Spinal cord (tissue), 10 donors: ENCODE measurements around the gene TMTC4. TPM values are rescaled to one million over a fixed set of nuclear protein-coding genes. Genes with fewer than 3 reads are reported as not detected.
"Not testable (repeated sequence)": the region's sequence is repeated elsewhere in the genome, so short reads cannot be mapped to it uniquely, and the experiment has no call there.

Experiments used
- DNase-seq, 6 donors: peaks; one replicate each; pipeline versions ENCODE4 v3.0.0 to v3.0.0-alpha.2; 2013 to 2015; ENCODE audit warnings: low spot score in 6 of 6, low read depth in 4 of 6
- H3K27ac ChIP-seq: one replicate; pipeline ENCODE4 v1.5.1; 2013; ENCODE audit warnings: low read depth, low read length, control low read depth
- H3K27me3 ChIP-seq: one replicate; pipeline ENCODE4 v1.6.1; 2013; ENCODE audit warnings: low read length; ENCODE audit not compliant: control insufficient read depth, insufficient read depth
- H3K36me3 ChIP-seq: one replicate; pipeline ENCODE4 v1.6.1; 2013; ENCODE audit warnings: low read length; ENCODE audit not compliant: control insufficient read depth, insufficient read depth
- H3K4me1 ChIP-seq: one replicate; pipeline ENCODE4 v1.6.1; 2013; ENCODE audit warnings: low read length; ENCODE audit not compliant: control insufficient read depth, insufficient read depth
- H3K4me3 ChIP-seq: one replicate; pipeline ENCODE4 v1.5.1; 2013; ENCODE audit warnings: low read depth, low read length, control low read depth
- H3K9me3 ChIP-seq: one replicate; pipeline ENCODE4 v1.6.1; 2013; ENCODE audit warnings: low read length; ENCODE audit not compliant: control insufficient read depth, insufficient read depth
- whole genome bisulfite sequencing: methylation state at CpG from one replicate; pipeline ENCODE4 v1.1.5; 2013; ENCODE audit warnings: missing lambda C conversion rate; ENCODE audit not compliant: insufficient coverage; 5-methylcytosine and 5-hydroxymethylcytosine counted together
- long read RNA-seq, 4 donors: transcript quantifications; one replicate each; lab custom pipeline, GENCODE V29; 2026
- polyA plus RNA-seq, 2 donors: library from polyadenylated mRNA; unstranded; fragments of 120-200 nt; gene quantifications; one replicate each; pipeline ENCODE4 v1.2.1, GENCODE V29; 2013; ENCODE audit not compliant: insufficient read length in 2 of 2
- total RNA-seq, 2 donors: library from RNA; depleted of rRNA in 1 of 2; stranded (reverse); fragments of 120-200 nt in 1 of 2; fragments of >200 nt in 1 of 2; gene quantifications; one replicate each; pipeline versions ENCODE4 v1.2.3 to v1.2.4, GENCODE V29; 2013 to 2014
- donor health status: healthy.

Gene TMTC4, protein sequence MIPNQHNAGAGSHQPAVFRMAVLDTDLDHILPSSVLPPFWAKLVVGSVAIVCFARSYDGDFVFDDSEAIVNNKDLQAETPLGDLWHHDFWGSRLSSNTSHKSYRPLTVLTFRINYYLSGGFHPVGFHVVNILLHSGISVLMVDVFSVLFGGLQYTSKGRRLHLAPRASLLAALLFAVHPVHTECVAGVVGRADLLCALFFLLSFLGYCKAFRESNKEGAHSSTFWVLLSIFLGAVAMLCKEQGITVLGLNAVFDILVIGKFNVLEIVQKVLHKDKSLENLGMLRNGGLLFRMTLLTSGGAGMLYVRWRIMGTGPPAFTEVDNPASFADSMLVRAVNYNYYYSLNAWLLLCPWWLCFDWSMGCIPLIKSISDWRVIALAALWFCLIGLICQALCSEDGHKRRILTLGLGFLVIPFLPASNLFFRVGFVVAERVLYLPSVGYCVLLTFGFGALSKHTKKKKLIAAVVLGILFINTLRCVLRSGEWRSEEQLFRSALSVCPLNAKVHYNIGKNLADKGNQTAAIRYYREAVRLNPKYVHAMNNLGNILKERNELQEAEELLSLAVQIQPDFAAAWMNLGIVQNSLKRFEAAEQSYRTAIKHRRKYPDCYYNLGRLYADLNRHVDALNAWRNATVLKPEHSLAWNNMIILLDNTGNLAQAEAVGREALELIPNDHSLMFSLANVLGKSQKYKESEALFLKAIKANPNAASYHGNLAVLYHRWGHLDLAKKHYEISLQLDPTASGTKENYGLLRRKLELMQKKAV
- 100 to 1,000 TPM in 1 of 2 donors, 10 to 100 TPM in 1; 72.1 to 101 TPM for total RNA-seq
- polyA plus RNA-seq, result 10 to 100 TPM; 64.9 to 72.2 TPM
- long read RNA-seq, donor 1, transcript TMTC4-203 (18 exons, 3,483 nt), result major isoform, 8 of 53 reads
- long read RNA-seq, donor 1, partial matches to known transcripts, result 41 of 53 reads
- long read RNA-seq, donor 1, other reads (novel, unspliced or antisense), result 0 of 53 reads
- long read RNA-seq, donor 2, partial matches to known transcripts, result 0 of 3 reads
- long read RNA-seq, donor 2, other reads (novel, unspliced or antisense), result 0 of 3 reads
- long read RNA-seq, donor 3, partial matches to known transcripts, result 0 of 3 reads
- long read RNA-seq, donor 3, other reads (novel, unspliced or antisense), result 0 of 3 reads
- long read RNA-seq, donor 4, partial matches to known transcripts, result 5 of 9 reads
- long read RNA-seq, donor 4, other reads (novel, unspliced or antisense), result 0 of 9 reads

DNA sequence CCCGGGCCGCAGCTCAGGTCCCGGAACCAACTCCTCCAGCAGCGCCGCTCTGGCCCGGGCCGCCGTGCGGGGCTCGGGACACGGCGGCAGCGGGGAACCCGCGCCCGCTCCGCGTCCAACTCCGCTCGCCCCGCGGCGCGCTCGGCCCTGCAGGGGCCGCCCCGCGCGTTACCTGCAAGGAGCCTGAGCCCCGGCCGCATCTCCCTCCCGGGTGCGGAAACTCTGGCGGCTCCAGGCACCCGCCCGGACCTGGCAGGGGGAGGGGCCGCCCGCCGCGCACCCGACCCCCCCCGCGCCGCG is at the start of gene TMTC4:
TSS of gene TMTC4 (minus strand) at position 224 of the 300 bp plus-strand sequence. CDS start 4,433 bp downstream, outside the sequence.
- no peaks in the 10 kb centered on the region for H3K36me3 ChIP-seq

GRCh38 chr13:100722517-100722916 is 47.9 kb upstream of the TMTC4 start:
- H3K27me3 ChIP-seq, result no peaks in the 10 kb centered on the region
- no peaks in the 10 kb centered on the region for H3K36me3 ChIP-seq
- H3K4me1 ChIP-seq, result peaks cover 6% of the 10 kb centered on the region
- peak in 2 of 6 donors; percentile 7 to 17 for DNase-seq
- no peaks in the 10 kb centered on the region for H3K9me3 ChIP-seq
- H3K4me3 ChIP-seq, result no peak overlapping the region
- H3K27ac ChIP-seq, result no peak overlapping the region
- WGBS, result 72% methylated on average over 7 of the region's 7 CpGs

More for the DNA sequence above, at the start of gene TMTC4:
- H3K27ac ChIP-seq, result peak within 1 kb of the TSS; percentile 83
- WGBS, result under 1% methylated on average over 45 of the region's 45 CpGs
- peak in 1 of 6 donors; percentile 17 for DNase-seq
- H3K4me3 ChIP-seq, result peak within 1 kb of the TSS; percentile 76
- no peaks in the 10 kb centered on the region for H3K9me3 ChIP-seq
- peaks cover 35% of the 10 kb centered on the region for H3K4me1 ChIP-seq
- peaks cover 7% of the 10 kb centered on the region for H3K27me3 ChIP-seq

GRCh38 chr13:100721885-100722512 is 47.4 kb upstream of the TMTC4 start:
- no peaks in the 10 kb centered on the region for H3K9me3 ChIP-seq
- WGBS, result 50% methylated on average over 2 of the region's 6 CpGs
- H3K27ac ChIP-seq, result no peak overlapping the region
- H3K27me3 ChIP-seq, result no peaks in the 10 kb centered on the region
- DNase-seq, result peak in 3 of 6 donors; percentile 24 to 60 (median 58)
- no peaks in the 10 kb centered on the region for H3K36me3 ChIP-seq
- peaks cover 6% of the 10 kb centered on the region for H3K4me1 ChIP-seq
- H3K4me3 ChIP-seq, result no peak overlapping the region

DNA sequence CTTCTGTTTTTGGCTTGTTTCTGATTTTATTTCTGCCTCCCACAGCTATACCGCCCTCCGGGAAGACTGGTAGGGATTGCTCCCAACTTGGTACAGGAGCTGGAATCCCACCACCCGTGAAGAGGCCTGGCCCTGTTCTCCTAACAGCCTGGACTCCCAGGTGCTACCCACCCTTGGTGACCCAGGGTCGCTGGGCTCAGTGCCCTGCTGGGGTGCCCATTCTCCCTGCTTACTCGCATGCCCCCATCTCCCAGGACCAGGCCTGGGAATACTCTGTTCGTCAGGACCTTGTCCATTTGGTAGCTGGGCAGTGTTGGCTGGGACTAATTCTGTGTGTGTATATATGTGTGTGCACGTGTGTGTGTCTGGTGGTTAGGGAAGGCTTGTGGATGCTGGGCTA is 41.0 kb upstream of the TMTC4 start:
- 93% methylated on average over 5 of the region's 7 CpGs for WGBS
- H3K27ac ChIP-seq, result no peak overlapping the region
- no peaks in the 10 kb centered on the region for H3K9me3 ChIP-seq
- H3K36me3 ChIP-seq, result no peaks in the 10 kb centered on the region
- H3K27me3 ChIP-seq, result no peaks in the 10 kb centered on the region
- no peak overlapping the region for H3K4me3 ChIP-seq
- no peak for DNase-seq
- H3K4me1 ChIP-seq, result peaks cover 3% of the 10 kb centered on the region

DNA sequence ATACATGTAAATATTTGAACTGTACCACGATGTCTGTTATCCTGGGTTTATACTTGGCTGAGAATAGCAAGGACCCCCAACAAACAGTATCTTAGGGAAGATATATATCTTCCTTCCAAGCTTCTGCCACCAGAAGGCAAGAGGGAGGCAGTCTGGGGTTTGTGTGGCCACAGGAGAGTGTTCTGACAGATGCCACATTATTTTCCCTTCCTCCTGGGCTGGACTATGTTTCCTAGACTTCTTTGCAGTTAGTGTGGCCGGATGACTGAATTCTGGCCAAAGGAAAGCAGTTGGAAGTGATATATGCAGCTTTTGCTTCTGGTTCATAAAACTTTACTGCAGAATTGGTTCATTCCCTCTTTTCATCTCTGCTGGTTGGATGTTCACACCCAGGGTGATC is 39.9 kb upstream of the TMTC4 start:
- Histone ChIP-seq H3K9me3 (no peaks in the 10 kb centered on the region), H3K27ac (no peak overlapping the region), H3K4me3 (no peak overlapping the region), H3K36me3 (no peaks in the 10 kb centered on the region), H3K4me1 (peaks cover 3% of the 10 kb centered on the region), H3K27me3 (no peaks in the 10 kb centered on the region)
- no CpG with 5 or more reads among the region's 2 CpGs for WGBS
- peak in 2 of 6 donors; percentile 50 to 51 for DNase-seq

DNA sequence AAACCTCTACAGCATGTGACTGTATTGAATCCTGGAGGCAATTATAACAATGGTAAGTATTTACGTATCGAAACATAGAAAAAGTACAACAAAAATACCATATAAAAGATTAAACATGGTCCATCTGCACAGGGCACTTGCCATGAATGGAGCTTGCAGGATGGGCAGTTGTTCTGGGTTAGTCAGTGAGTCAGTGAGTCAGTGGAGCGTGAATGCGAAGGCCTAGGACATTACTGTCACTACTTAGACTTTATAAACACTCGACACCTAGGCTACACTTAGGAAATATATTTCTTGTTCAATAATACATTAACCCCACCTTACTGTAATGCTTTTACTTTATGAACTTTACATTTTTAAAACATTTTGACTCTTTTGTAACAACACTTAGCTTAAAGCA is 35.6 kb upstream of the TMTC4 start:
- H3K9me3 ChIP-seq, result no peaks in the 10 kb centered on the region
- no peak overlapping the region for H3K4me3 ChIP-seq
- H3K27me3 ChIP-seq, result no peaks in the 10 kb centered on the region
- no peak overlapping the region for H3K27ac ChIP-seq
- 100% methylated on average over 1 of the region's 5 CpGs for WGBS
- no peaks in the 10 kb centered on the region for H3K36me3 ChIP-seq
- no peak for DNase-seq
- no peaks in the 10 kb centered on the region for H3K4me1 ChIP-seq

DNA sequence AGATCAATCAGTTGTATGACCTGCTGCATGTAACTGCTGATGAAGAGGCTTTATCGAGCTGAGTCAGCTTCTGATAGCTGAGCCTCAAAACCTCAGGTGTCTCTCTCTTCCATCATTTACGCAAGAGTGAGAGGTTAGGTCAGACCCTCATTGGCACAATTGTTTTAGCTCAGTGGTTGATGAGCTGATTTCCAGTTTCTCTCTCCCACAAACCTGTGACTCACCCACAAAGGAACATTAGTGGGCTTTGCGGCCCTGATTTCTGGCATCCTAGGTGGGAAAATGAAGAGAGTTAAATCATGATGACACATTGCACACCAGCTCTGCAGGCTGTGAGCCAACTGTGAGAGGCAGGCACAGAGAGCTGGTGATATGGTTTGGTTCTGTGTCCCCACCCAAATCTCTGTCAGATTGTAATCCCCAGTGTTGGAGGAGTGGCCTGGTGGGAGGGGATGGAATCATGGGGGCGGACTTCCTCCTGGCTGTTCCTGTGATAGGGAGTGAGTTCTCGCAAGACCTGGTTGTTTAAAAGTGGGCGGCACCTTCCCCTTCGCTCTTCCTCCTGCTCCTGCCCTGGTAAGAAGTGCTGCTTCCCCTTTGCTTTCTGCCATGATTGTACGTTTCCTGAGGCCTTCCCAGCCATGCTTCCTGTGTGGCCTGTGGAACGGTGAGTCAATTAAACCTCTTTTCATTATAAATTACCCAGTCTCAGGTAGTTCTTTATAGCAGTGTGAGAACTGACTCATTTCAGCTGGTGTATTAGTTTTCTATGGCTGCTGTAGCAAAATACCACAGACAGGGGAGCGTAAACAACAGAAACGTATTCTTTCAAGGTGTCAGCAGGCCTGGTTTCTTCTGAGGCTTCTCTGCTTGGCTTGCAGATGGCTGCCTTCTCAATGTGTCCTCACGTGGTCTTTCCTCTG is 33.5 kb upstream of the TMTC4 start:
- Histone ChIP-seq H3K36me3 (no peaks in the 10 kb centered on the region), H3K4me3 (no peak overlapping the region), H3K9me3 (no peaks in the 10 kb centered on the region), H3K4me1 (no peaks in the 10 kb centered on the region), H3K27ac (no peak overlapping the region), H3K27me3 (no peaks in the 10 kb centered on the region)
- peak in 1 of 6 donors; percentile 14 for DNase-seq
- WGBS, result 89% methylated on average over 5 of the region's 12 CpGs

- not testable (repeated sequence) for H3K27ac ChIP-seq, H3K4me3 ChIP-seq, H3K4me1 ChIP-seq, DNase-seq, H3K9me3 ChIP-seq, H3K27me3 ChIP-seq, H3K36me3 ChIP-seq
- no CpG with 5 or more reads among the region's 16 CpGs for WGBS
Observed at GRCh38 chr13:100698331-100698730, 23.7 kb upstream of the TMTC4 start.
